Measurements from ENCODE around the gene NAT8L.

NAT8L gene

GRCh38 chr4:2096073-2096609 lies 37.0 kb downstream of the NAT8L start:
- no peak for DNase-seq

DNA sequence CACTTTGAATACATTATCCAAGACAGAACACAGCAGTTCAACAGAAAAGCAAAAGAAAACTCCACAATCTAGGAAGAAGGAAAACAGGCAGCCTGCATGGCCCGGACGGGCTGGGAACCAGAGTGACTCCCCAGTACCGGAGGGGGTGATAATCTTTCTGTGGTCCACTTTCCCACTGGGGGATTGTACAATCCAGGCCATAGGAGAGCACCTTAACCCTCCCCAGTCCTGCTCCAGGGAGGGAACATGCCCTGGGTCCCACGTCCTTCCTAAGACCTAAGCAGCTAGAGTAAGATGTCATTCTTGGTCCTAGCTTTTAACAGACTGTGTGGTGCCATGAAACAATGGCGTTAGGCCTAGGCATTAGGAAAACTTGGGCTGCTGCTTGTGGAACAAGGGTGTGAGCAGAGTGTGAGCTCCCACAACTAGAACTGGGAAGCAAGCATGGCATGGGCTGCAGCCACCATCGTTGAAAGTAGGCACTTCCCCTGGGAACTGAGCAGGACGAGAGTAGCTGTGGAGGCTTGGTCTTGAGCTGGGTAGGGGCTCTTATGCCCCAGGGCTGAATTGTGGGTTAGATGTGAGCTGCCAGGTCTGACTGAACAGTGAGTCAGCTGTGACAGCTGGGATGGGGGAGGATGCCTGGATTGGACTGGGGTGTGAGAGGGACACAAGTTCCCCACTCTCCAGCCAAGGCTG lies 42.4 kb downstream of the NAT8L start:
- no peak for DNase-seq

DNA sequence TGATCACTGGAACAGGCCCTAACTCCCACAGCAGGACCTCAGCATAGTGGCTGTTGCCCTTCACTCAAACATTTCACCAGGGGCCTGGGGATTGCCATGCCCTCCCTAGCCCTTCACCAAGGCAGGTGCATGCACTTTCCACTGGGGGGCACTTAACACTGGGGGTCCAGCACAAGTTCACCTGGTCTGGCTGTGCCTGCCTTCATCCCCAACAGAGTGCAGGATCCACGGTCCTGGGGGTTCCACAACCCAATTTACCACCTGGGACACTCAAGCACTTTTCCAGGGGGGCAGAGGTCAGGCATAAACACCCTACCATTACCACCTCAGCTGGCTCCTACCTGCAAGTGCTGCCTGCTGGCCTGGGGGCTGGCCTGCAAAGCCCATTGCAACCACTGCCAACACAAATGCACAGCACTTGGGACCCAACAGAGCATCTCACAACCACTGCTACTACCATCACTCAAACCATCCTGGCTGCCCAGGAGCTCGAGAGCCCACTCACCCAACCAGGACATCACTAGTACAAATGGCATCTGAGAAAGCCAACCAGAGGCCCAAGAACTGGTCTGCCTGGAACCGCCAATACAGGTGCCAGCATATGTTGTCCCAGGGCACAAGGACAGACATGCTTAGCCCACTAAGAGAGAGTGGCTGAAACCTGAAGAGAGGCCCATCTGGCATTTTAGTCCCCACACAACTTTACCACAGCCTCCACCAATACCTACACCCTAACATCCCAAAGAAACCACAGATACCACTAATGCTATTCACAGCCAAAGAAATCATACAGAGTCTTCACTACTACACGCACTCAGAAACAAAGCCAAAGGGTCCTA lies 43.1 kb downstream of the NAT8L start:
- no peak for DNase-seq

DNA sequence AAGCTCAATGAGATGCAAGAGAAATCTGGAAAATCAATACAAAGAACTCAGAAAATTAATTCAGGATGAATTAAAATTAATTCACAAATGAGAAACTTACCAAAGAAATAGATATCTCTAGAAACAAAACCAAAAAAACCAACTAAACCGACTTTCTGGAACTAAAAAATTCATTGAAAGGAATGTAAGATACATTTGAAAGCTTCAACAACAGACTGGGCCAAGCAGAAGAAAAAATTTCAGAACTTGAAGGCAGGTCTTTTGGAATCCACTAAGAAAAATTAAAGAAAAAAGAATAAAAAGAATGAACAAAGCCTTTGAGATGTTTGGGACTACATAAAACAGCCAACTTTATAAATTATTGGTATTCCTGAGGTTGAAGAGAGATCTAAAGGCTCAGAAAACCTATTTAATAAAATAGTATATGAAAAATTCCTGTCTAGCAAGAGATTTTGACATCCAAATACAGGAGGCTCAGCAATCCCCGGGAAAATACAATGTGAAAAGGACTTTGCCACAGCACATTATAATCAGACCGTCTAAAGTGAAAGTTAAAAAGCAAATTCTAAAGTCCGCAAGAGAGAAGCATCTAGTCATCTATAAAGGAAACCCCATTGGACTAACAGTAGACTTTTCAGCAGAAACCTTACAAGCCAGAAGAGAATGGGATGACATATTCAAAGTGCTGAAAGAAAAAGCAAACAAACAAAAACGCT lies 44.2 kb downstream of the NAT8L start:
- no peak for DNase-seq

DNA sequence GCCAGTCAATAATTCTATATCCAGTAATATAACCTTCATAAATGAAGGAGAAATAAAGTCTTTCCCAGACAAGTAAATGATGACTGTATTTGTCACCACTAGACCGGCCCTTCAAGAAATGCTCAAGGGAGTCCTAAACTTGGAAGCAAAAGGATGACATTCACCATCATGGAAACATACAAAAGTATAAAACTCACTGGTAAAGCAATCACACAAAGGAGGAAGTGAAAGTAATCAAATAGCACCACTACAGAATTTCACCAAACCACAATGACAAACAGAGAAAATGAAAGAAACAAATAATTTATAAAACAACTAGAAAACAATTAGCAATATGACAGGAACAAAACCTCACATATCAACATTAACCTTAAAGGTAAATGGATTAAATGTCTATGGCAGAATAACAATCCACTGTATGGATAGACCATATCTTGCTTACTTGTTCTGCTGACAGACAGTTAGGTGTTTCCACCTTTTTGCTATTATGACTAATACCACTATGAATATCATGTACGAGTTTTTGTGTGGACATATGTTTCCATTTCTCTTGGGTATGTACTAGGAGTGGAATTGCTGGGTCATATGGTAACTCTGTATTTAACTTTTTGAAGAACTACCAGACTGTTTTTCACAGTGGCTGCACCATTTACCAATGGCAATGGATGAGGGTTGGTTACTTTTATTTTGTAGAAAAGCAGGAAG lies 44.9 kb downstream of the NAT8L start:
- DNase-seq: no peak

GRCh38 chr4:2104556-2105345 lies 45.6 kb downstream of the NAT8L start:
- no peak for DNase-seq

DNA sequence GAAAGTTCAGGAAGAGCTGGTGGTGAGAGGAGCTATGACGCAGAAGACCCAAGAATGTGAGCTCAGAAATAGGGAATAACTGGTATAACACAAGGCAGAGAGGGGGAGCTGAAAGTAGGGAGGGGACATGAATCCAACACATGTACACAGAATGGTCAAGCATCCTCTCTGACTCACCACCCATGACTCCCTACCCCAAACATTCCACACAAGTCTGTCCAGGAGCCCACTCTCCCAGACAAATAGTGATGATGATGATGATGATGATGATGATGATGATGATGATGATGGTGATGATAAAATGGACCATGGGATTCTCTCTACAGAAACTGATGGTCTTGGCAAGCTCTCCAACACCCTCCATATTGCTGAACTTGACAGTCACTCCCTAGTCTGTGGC lies 46.4 kb downstream of the NAT8L start:
- DNase-seq: no peak

- DNase-seq: no peak
Measured at GRCh38 chr4:2116687-2117400, 57.7 kb downstream of the NAT8L start.

Measured in SHP77 treated with DMSO at 0.1 percent for 48 hours (cell line).